Measurements from ENCODE around the gene TBKBP1. TPM values are rescaled to one million over a fixed set of nuclear protein-coding genes. Genes with fewer than 3 reads are reported as not detected.

Gene TBKBP1
- total and polyA plus RNA-seq, 9 of the 15 experiments (the other 6 are each of a cell fraction or from before 2014, with no cell fraction given) = 0.03 to 15.6 (median 6.8) TPM

DNA sequence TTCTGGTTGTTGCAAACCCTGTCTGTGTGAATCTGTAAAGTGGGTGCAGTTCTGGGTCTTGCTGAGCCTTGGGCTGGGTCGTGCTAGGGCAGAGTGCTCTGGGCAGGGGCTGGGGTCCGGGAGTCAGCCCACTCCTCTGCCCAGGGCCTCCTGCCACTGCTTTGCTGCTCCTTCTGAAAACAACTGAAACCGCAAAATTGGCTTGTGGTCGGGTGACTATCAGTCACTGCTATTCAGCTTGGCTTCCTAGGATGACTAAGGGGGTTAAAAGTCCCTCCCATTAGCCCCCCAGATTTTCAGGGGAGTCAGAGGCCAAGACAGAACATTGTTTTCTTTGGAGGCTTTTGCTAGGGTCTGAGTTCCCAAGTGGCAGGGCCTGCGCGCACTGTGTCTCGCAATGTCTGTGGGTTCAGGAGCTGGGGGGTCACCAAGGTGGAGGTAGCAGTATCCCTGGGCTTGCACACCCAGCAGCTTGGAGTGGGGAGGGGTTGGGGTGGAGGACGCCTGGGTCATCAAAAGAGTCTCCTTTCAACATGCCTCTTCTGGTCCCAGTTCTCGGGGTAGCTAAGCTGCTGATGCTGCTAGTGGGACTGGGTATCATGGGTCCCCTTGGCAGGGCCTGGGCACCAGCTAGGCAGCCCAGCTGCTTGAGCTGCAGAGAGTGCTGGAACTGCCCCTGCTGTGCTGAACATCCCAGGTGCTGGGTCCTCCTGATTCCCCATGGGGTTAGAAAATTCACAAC lies 25.6 kb downstream of the TBKBP1 start (continued):
- TF ChIP-seq SOX6 (IDR thresholded peaks at IDR 0.05) (peak; percentile 22; the same call in 1 of the 2 replicates), JUN (IDR thresholded peaks at IDR 0.05; ENCODE audit: borderline replicate concordance, low read depth, low read length) (no peak), JUN (CRISPR knock-in tag; IDR thresholded peaks at IDR 0.05; ENCODE audit: borderline replicate concordance) (no peak), PRPF4 (IDR thresholded peaks at IDR 0.05; ENCODE audit: insufficient read depth, low read depth, low read length, poor library complexity, severe bottlenecking) (no peak), POU5F1 (IDR thresholded peaks at IDR 0.05; ENCODE audit: borderline replicate concordance, low read depth, low read length, partially characterized antibody) (no peak), SNIP1 (IDR thresholded peaks at IDR 0.05; ENCODE audit: low read depth) (no peak), GTF2E2 (tag; IDR thresholded peaks at IDR 0.05) (no peak), SREBF1 (IDR thresholded peaks at IDR 0.05; ENCODE audit: borderline replicate concordance, low read depth, low read length) (no peak), ZNF644 (tag; IDR thresholded peaks at IDR 0.05; ENCODE audit: low read depth) (no peak), ZNF589 (CRISPR knock-in tag; IDR thresholded peaks at IDR 0.05; ENCODE audit: low read depth) (no peak), PHB2 (IDR thresholded peaks at IDR 0.05; ENCODE audit: low read depth) (no peak), GABPA (tag; conservative IDR thresholded peaks at IDR 0.05; ENCODE audit: low read depth) (no peak), NCOR1 (IDR thresholded peaks at IDR 0.05) (no peak), CBX1 (IDR thresholded peaks at IDR 0.05; ENCODE audit: low read depth) (no peak), ZNF282 (CRISPR knock-in tag; IDR thresholded peaks at IDR 0.05) (no peak), POLR2H (tag; IDR thresholded peaks at IDR 0.05; ENCODE audit: low read depth) (no peak), WHSC1 (IDR thresholded peaks at IDR 0.05; ENCODE audit: low read length) (no peak), XRCC4 (IDR thresholded peaks at IDR 0.05; ENCODE audit: extremely low read depth, insufficient read depth, insufficient read length) (no peak)
- TF ChIP-seq, protein P1, sequence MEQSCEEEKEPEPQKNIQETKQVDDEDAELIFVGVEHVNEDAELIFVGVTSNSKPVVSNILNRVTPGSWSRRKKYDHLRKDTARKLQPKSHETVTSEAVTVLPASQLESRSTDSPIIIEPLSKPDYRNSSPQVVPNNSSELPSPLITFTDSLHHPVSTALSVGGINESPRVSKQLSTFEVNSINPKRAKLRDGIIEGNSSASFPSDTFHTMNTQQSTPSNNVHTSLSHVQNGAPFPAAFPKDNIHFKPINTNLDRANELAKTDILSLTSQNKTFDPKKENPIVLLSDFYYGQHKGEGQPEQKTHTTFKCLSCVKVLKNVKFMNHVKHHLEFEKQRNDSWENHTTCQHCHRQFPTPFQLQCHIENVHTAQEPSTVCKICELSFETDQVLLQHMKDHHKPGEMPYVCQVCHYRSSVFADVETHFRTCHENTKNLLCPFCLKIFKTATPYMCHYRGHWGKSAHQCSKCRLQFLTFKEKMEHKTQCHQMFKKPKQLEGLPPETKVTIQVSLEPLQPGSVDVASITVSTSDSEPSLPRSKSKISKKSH (CRISPR knock-in tag; IDR thresholded peaks at IDR 0.05) = no peak
- TF ChIP-seq, protein P2, sequence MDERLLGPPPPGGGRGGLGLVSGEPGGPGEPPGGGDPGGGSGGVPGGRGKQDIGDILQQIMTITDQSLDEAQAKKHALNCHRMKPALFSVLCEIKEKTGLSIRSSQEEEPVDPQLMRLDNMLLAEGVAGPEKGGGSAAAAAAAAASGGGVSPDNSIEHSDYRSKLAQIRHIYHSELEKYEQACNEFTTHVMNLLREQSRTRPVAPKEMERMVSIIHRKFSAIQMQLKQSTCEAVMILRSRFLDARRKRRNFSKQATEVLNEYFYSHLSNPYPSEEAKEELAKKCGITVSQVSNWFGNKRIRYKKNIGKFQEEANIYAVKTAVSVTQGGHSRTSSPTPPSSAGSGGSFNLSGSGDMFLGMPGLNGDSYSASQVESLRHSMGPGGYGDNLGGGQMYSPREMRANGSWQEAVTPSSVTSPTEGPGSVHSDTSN (CRISPR knock-in tag; IDR thresholded peaks at IDR 0.05; ENCODE audit: low read depth) = no peak
- TF ChIP-seq, protein P2 (tag; conservative IDR thresholded peaks at IDR 0.05; ENCODE audit: low read depth) = no peak
- TF ChIP-seq, protein P3, sequence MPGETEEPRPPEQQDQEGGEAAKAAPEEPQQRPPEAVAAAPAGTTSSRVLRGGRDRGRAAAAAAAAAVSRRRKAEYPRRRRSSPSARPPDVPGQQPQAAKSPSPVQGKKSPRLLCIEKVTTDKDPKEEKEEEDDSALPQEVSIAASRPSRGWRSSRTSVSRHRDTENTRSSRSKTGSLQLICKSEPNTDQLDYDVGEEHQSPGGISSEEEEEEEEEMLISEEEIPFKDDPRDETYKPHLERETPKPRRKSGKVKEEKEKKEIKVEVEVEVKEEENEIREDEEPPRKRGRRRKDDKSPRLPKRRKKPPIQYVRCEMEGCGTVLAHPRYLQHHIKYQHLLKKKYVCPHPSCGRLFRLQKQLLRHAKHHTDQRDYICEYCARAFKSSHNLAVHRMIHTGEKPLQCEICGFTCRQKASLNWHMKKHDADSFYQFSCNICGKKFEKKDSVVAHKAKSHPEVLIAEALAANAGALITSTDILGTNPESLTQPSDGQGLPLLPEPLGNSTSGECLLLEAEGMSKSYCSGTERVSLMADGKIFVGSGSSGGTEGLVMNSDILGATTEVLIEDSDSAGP (CRISPR knock-in tag; IDR thresholded peaks at IDR 0.05) = no peak
- TF ChIP-seq, protein P4, sequence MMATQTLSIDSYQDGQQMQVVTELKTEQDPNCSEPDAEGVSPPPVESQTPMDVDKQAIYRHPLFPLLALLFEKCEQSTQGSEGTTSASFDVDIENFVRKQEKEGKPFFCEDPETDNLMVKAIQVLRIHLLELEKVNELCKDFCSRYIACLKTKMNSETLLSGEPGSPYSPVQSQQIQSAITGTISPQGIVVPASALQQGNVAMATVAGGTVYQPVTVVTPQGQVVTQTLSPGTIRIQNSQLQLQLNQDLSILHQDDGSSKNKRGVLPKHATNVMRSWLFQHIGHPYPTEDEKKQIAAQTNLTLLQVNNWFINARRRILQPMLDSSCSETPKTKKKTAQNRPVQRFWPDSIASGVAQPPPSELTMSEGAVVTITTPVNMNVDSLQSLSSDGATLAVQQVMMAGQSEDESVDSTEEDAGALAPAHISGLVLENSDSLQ (IDR thresholded peaks at IDR 0.05) = no peak
